ENCODE results near the gene UNC80.

Gene UNC80

DNA sequence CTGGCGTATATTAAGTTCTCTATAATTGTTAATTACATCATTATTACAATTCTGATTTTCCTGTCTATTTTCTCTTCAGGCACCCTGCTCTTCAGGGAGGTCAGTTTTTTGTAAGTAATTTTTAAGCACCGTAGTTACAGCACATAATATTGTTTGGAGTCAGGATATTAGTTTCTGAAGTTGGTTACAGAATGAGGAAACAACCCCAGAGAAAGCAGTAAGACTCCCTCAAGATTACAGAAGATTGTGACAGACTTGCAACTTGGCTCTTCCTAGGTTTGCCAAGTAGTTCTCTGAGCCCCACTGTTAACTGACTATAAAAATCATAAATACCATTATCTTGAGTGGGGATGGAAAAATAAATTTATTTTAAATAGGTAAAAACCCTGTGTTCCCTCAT lies 231.7 kb downstream of the UNC80 start:
- CTCF ChIA-PET = interaction anchor here (1.1 to 1.5 kb wide), 2 partner anchors 10 to 1736 kb away, joined by 3 read pairs; no protein-coding TSS in a partner anchor
- no peak for DNase-seq (ENCODE audit: extremely low spot score)
- TF ChIP-seq, protein P1, sequence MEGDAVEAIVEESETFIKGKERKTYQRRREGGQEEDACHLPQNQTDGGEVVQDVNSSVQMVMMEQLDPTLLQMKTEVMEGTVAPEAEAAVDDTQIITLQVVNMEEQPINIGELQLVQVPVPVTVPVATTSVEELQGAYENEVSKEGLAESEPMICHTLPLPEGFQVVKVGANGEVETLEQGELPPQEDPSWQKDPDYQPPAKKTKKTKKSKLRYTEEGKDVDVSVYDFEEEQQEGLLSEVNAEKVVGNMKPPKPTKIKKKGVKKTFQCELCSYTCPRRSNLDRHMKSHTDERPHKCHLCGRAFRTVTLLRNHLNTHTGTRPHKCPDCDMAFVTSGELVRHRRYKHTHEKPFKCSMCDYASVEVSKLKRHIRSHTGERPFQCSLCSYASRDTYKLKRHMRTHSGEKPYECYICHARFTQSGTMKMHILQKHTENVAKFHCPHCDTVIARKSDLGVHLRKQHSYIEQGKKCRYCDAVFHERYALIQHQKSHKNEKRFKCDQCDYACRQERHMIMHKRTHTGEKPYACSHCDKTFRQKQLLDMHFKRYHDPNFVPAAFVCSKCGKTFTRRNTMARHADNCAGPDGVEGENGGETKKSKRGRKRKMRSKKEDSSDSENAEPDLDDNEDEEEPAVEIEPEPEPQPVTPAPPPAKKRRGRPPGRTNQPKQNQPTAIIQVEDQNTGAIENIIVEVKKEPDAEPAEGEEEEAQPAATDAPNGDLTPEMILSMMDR (IDR thresholded peaks at IDR 0.05; ENCODE audit: control extremely low read depth, extremely low read depth, low read depth, missing control alignments) = no peak
- POLR2A ChIA-PET = interaction anchor here (0.6 kb wide), 1 partner anchor 1660 kb away, joined by 5 read pairs; no protein-coding TSS in a partner anchor

DNA sequence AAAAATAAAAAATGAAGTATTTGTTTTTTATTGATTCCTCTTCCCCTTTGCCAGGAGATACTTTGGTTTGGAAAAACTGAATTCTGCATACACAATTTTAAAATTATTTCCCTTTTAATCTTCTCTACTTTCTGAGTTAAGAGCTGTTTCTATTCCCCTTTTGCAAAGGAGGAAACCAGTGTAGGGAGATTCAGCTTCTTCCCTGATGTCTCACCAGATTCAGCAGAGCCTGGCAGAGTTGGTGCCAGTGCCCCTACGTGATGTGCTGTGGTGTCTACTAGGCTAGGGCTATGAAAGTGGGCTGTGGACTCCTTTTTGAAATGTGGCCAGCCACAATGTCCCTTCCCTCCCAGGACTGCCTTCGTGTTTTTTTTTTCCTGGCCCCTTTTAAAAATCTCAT lies 233.2 kb downstream of the UNC80 start:
- POLR2A ChIA-PET = no interaction called here
- CTCF ChIA-PET = interaction anchor here (1.2 to 1.7 kb wide), 3 partner anchors 10 to 20 kb away, joined by 3 to 6 read pairs (median 6); no protein-coding TSS in a partner anchor
- TF ChIP-seq, protein P1 (IDR thresholded peaks at IDR 0.05; ENCODE audit: control extremely low read depth, extremely low read depth, low read depth, missing control alignments) = no peak
- no peak for DNase-seq (ENCODE audit: extremely low spot score)

GRCh38 chr2:210007895-210008294 lies 236.3 kb downstream of the UNC80 start:
- no peak for DNase-seq (ENCODE audit: extremely low spot score)
- TF ChIP-seq, protein P1 (IDR thresholded peaks at IDR 0.05; ENCODE audit: control extremely low read depth, extremely low read depth, low read depth, missing control alignments) = no peak
- ChIA-PET POLR2A (no interaction called here), CTCF (interaction anchor here (1.1 kb wide), 1 partner anchor 191 kb away, joined by 4 read pairs; no protein-coding TSS in a partner anchor)

- ChIA-PET POLR2A (no interaction called here), CTCF (interaction anchor here (0.9 kb wide), 1 partner anchor 9 kb away, joined by 3 read pairs; no protein-coding TSS in a partner anchor)
- TF ChIP-seq, protein P1 (IDR thresholded peaks at IDR 0.05; ENCODE audit: control extremely low read depth, extremely low read depth, low read depth, missing control alignments) = no peak
- no peak for DNase-seq (ENCODE audit: extremely low spot score)
These were observed 237.5 kb downstream of the UNC80 start for GRCh38 chr2:210009126-210009525.

- POLR2A ChIA-PET = no interaction called here
- TF ChIP-seq, protein P1 (IDR thresholded peaks at IDR 0.05; ENCODE audit: control extremely low read depth, extremely low read depth, low read depth, missing control alignments) = no peak
- CTCF ChIA-PET = interaction anchor here (0.8 to 1.5 kb wide), 5 partner anchors 10 to 189 kb away, joined by 3 to 4 read pairs (median 3); no protein-coding TSS in a partner anchor
- no peak for DNase-seq (ENCODE audit: extremely low spot score)
These were observed 238.3 kb downstream of the UNC80 start for GRCh38 chr2:210009896-210010295.

DNA sequence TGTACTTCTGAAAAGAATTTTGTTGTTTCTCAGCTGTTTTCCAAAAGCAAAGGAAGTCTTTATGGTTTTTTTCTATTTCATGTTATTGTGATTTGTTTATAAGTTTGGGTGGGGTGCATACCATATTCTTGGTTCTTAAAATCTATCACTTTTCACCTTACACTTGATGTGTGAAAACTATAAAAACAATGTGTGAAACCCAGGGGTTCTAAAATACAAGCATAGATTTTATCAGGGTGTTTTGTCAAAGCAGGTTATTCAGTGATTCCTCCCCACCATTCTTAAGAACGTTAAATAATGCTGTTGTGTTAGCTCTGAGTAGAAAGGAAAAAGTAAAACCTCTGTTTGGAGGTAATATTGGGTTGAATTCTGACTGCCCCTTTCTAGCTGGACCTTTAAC lies 248.5 kb downstream of the UNC80 start:
- POLR2A ChIA-PET = no interaction called here
- TF ChIP-seq, protein P1 (IDR thresholded peaks at IDR 0.05; ENCODE audit: control extremely low read depth, extremely low read depth, low read depth, missing control alignments) = no peak
- CTCF ChIA-PET = interaction anchor here (1.7 kb wide), 1 partner anchor 9 kb away, joined by 5 read pairs; no protein-coding TSS in a partner anchor
- no peak for DNase-seq (ENCODE audit: extremely low spot score)
